Measurements from ENCODE around the gene PGS1. TPM values are rescaled to one million over a fixed set of nuclear protein-coding genes. Genes with fewer than 3 reads are reported as not detected.

The PGS1 gene
- total RNA-seq, 1 donor from 2014 or later = 9.1 TPM

GRCh38 chr17:78469443-78469842 is 91.0 kb downstream of the PGS1 start:
- DNase-seq (ENCODE audit: low spot score) = no peak
- no peak for ATAC-seq

GRCh38 chr17:78471635-78472034 is 93.2 kb downstream of the PGS1 start:
- no peak for ATAC-seq

GRCh38 chr17:78472035-78472905 is 93.8 kb downstream of the PGS1 start:
- DNase-seq (ENCODE audit: low spot score) (no peak), ATAC-seq (no peak)

More at GRCh38 chr17:78471635-78472034, 93.2 kb downstream of the PGS1 start:
- DNase-seq (ENCODE audit: low spot score) = no peak

- ATAC-seq (no peak), DNase-seq (ENCODE audit: low spot score) (no peak)
Measured at GRCh38 chr17:78473951-78474613, 95.6 kb downstream of the PGS1 start.

Other genes with a start within 250 kb of the PGS1 start
- gene TMC6, start 249.9 kb upstream of the PGS1 start, total RNA-seq = 14.6 TPM
- 3.9 TPM for gene TMC8, start 247.9 kb upstream of the PGS1 start, total RNA-seq
- gene C17orf99, start 232.3 kb upstream of the PGS1 start, total RNA-seq = not detected
- gene SYNGR2, start 210.1 kb upstream of the PGS1 start, total RNA-seq = 44.1 TPM
- 2.6 TPM for gene TK1, start 191.6 kb upstream of the PGS1 start, total RNA-seq
- 145 TPM for gene AFMID, start 191.3 kb upstream of the PGS1 start, total RNA-seq
- gene BIRC5, start 164.4 kb upstream of the PGS1 start, total RNA-seq = 0.88 TPM
- gene TMEM235, start 147.0 kb upstream of the PGS1 start, total RNA-seq = not detected
- gene SOCS3, start 18.6 kb upstream of the PGS1 start, total RNA-seq = 2.7 TPM
- gene DNAH17, start 198.7 kb downstream of the PGS1 start, total RNA-seq = not detected